ENCODE data around the gene QSOX2.

GRCh38 chr9:136293476-136294077, 48.0 kb upstream of the QSOX2 start:
- TF ChIP-seq POLR2A (IDR thresholded peaks at IDR 0.05) (no peak), CTCF (IDR thresholded peaks at IDR 0.05) (no peak), POLR2AphosphoS5 (IDR thresholded peaks at IDR 0.05; ENCODE audit: insufficient read depth in 1 of 2, low read depth in 1 of 2) (no peak)
